VCaP (cell line): ENCODE data around the gene STAG3.

ENCODE experiments used
- H3K27ac ChIP-seq: fragments of 450-650 bp; 2 replicates; pipeline ENCODE4 v1.5.1; 2017
- CTCF ChIP-seq: fragments of 450-650 bp; conservative IDR thresholded peaks from 2 replicates; pipeline ENCODE4 v1.5.1; 2017; ENCODE audit warnings: mild to moderate bottlenecking, moderate library complexity

Gene STAG3

GRCh38 chr7:100152404-100152803 is 25.3 kb upstream of the STAG3 start:
- TF ChIP-seq CTCF, result no peak

GRCh38 chr7:100152937-100153666 is 24.6 kb upstream of the STAG3 start:
- TF ChIP-seq CTCF, result no peak
- H3K27ac ChIP-seq, result no peak overlapping the region

More at GRCh38 chr7:100152404-100152803, 25.3 kb upstream of the STAG3 start:
- H3K27ac ChIP-seq, result no peak overlapping the region

- no peak overlapping the region for H3K27ac ChIP-seq
- no peak for TF ChIP-seq CTCF
Measured at GRCh38 chr7:100153708-100154535, 23.8 kb upstream of the STAG3 start.

- H3K27ac ChIP-seq, result no peak overlapping the region
- no peak for TF ChIP-seq CTCF
Measured at GRCh38 chr7:100154651-100155491, 22.8 kb upstream of the STAG3 start.

- no peak overlapping the region for H3K27ac ChIP-seq
Measured at GRCh38 chr7:100155553-100156317, 22.0 kb upstream of the STAG3 start.

More at GRCh38 chr7:100155553-100156317, 22.0 kb upstream of the STAG3 start:
- TF ChIP-seq CTCF, result no peak
